NCI-H128 (cell line): ENCODE data around the gene ABCA9.
"Not testable (repeated sequence)": the region's sequence is repeated elsewhere in the genome, so short reads cannot be mapped to it uniquely, and the experiment has no call there.

Source experiments
- DNase-seq: peaks from one replicate; lab custom pipeline; 2025; ENCODE audit not compliant: unreplicated experiment; lab: John Stamatoyannopoulos, UW

The ABCA9 gene

DNA sequence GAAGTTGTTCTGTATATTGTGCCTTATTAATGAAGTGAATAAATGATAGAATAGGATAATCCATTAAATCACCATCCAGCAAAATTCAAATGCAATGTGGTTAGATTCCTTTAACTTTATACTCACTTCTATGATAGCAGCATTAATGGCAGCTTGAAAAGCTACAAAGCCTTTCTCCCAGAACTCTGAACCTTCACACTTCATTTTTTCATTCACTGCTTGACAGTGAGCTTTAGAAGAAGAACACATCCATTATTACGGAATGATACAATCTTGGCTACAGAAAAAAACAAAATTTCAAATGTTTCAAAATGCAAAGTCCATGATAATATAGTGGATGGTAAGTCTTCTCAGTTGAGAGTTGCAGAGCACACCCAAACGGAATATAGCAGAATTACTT, 16.4 kb downstream of the ABCA9 start:
- no peak for DNase-seq

DNA sequence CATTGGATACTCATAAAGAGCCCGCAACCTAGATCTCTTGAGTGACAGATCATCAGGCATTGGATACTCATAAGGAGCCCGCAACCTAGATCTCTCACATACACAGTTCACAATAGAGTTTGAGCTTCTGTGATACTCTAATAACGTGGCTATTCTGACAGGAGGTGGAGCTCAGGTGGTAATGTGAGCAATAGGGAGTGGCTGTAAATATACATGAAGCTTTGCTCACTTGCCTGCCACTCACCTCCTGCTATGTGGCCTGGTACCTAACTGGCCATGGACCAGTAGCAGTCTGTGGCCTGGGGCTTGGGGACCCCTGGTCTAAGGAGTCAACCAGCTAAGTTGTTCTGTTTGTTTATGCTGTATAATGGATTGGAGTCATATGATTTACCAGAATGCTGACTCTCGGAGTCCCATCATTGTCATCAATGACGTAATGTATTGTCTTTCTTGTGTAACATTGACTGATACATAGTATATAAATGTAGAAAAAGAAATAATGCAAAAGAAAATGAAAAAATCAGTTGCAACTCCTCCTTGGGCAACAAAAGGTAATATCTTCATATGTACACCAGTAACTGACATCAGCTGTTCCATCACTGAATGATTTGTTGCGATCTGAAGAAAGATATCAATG, 17.5 kb downstream of the ABCA9 start:
- DNase-seq = no peak

DNA sequence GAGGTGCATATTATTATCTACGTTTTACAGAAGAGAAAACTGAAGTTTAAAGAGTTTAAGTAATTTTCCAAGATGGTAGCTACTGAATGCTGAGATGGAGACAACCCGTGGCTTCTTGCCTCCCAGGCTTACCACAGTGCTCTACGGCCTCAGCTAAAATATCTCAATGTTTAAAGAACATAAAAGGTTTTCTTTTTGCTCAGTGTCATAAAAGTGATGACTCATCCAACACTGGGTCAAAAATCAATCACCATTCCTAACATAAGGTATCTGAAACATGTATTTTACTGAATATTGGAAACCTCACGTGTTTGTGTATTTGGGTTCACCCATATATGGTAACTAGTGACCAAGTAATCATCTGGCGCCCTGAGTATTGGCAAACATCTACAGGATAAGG, 18.4 kb downstream of the ABCA9 start:
- no peak for DNase-seq

DNA sequence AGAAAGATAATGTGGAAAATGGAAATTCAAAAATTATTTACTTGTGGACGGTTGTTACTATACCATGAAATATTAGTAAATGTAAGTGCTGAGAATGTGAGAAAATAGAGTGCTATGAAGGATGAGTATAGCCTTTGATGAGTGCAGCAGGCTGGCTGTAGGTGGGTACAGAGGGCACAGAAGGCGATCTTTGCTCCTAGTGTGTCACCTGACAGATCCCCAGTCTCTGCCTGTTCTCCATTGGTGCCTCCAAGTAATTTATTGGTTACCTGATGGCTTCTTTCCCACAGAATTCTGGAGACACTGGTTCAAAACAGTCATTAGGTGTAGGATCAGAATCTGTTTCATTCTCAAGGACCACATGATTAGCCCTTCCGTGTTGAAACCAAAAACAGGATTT, 28.9 kb downstream of the ABCA9 start:
- no peak for DNase-seq

DNA sequence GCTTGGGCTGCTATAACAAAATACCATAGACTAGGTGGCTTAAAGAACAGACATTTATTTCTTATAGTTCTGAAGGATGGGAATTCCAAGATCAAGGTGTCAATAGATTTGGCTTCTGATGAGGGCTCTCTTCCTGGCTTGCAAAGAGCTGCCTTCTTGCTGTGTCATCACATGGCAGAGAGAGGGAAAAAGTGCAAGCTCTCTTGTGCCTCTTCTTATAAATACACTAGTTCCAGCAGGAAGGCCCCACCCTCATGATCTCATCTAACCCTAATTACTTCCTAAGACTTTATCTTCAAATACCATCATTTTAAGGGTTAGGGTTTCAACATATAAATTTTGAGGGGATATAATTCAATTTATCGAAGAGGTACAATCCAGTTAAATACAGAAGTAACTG, 30.6 kb downstream of the ABCA9 start:
- no peak for DNase-seq

DNA sequence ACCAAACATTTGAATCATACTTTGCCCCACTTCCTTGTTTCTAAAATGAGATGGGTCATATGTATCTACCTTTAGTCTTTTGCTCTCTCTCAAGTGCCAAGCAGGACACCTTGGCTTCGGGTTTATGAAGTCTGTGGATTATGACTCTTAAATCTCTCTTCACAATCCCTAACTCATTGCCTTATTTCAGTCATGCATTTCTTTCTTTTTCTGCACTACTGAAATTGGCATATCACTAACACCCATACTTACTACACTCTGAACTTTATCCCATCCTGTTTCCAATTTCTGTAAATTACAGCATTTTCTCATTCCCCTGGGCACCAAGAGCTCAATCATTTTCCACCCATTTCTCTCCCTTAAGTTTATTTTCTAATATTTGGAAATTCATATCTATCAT, 42.0 kb downstream of the ABCA9 start:
- DNase-seq = no peak

DNA sequence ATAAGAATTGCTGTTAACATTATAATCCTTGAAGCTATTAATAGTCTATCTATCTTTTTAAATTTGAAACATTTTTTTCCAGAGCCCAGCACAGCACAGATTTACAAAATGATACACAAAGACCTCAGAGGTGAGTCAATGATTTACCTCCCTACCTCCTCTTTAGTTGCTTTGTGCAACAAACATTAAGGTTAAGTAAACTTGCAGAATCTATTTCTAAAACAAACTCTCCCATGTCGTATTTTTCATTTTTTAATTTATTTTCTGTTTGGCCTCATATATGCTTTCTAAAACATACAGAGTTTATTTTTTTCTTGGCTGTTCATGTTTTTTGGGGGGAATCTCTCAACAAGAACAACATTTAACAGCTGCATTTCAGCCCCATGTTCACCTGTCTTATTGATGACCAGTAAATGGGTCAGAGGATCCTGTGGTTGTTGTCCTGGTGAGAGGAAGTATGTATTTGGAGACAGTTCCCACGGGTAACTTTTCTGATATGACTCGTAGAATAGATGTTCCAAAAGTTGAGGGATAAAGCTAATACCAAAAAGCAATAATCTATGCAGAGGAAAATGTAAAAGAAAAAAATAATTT, 42.6 kb downstream of the ABCA9 start:
- DNase-seq = no peak

DNA sequence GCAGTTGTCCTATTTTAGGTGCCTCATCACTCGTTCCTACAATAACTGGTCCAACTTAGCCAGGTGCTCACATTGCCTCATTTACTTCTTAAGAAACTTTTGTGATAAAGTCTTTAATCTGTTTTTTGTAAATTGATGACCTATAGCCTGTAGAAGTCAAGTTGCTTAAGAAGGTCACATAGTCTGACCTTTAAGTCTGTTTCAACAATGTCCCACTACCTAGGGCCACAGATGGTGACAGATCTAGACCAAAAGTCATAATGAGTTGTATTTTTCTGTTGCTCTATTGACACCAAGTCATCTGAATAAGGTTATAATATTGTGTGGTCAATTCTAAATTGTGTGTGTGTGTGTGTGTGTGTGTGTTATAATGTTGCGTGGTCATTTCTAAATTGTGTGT, 45.1 kb downstream of the ABCA9 start:
- no peak for DNase-seq

DNA sequence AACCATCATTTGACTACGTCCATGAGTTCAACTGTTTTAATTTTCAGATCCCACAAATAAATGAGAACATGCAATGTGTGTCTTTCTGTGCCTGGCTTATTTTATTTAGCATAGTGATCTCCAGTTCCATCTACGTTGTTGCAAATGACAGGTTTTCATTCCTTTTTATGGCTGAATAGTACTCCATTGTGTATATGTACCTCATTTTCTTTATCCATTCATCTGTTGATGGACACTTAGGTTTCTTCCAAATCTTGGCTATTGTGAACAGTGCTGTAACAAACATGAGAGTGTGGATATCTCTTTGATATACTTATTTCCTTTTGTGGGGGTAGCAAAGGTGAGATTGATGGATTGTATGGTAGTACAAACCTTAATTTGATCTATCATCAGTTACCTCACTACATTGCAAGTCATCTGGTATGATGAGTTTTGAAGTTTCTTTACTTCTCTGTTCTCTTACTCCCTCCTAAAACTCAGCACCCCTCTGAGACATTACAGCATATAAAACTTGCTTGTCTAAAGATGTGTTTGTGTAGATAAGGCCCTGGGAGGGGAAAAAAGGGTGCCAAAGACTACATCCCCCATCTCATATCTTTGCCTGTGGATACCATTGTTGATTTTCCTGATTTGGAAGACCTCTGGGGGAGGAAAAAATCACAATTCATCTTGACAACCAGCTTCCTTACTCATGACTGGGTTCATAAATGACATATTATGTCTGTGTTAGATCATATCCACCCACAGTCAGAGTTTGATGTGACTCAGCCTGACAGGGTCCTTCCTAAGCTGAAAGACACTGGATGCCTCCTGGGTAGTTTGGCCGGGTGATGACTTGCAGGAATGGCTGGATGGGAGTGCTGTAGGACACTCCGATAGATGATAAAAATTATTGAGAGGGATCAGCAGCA, 47.6 kb downstream of the ABCA9 start:
- DNase-seq = no peak

DNA sequence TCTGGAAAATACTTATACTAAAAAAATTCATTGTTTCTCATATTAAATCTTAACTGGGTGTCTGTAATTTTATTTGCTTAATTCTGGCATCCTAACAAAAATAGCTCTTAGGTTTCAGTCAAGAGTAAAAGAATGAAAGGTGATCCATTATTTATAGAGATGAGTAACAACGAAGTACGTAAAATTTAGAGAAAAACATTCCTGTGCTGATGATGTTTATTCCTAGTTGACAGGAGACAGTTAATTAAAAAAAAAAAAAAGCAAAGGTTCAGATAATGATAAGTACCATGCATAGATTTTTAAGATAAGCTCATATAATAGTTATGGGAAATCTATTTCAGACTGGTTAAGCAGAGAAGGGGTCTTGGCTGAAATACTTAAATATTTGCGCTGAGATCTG, 50.8 kb downstream of the ABCA9 start:
- DNase-seq = no peak

DNA sequence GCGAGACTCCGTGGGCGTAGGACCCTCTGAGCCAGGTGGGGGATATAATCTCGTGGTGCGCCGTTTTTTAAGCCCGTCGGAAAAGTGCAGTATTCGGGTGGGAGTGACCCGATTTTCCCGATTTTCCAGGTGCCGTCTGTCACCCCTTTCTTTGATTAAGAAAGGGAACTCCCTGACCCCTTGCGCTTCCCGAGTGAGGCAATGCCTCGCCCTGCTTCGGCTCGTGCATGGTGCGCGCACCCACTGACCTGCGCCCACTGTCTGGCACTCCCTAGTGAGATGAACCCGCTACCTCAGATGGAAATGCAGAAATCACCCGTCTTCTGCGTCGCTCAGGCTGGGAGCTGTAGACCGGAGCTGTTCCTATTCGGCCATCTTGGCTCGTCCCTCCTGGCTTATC, 56.0 kb downstream of the ABCA9 start:
- not testable (repeated sequence) for DNase-seq

DNA sequence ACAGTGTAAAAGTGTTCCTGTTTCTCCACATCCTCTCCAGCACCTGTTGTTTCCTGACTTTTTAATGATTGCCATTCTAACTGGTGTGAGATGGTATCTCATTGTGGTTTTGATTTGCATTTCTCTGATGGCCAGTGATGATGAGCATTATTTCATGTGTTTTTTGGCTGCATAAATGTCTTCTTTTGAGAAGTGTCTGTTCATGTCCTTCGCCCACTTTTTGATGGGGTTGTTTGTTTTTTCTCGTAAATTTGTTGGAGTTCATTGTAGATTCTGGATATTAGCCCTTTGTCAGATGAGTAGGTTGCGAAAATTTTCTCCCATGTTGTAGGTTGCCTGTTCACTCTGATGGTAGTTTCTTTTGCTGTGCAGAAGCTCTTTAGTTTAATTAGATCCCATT, 61.0 kb downstream of the ABCA9 start:
- not testable (repeated sequence) for DNase-seq

DNA sequence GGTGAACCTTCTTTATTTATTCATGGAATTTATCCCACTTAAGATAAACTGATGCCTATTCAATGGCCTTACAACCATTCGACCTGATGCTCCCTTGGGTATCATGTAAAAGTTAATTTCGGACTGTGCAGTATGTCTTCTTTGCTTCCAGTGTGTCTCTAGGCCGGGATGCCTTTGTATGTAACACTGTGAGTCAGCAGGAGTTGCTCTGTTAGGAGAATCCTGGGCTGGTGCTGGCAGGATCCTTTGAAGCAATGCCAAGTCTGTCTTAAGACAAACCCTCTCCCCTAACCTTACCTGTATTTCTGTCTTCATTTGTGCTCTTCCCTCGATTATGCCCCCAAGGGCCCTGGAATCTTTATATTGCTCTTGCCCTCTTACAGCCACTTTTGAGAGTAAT, 67.6 kb downstream of the ABCA9 start:
- no peak for DNase-seq

DNA sequence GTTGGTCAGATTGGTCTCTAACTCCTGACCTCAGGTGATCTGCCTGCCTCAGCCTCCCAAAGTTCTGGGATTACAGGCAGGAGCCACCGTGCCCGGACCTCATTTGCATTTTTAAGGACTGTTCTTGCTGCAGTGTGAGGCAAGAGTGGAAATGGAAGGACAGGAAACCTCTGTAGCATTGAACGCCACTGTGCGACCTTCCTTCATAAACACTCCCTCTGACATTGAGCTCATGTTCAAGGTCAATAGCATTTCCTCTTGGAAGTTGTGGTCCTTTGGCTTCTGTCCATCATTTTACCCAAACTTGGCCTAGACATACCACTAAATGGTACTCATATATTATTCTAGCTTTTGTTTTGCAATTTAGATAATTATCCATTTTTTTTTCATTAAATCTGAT, 72.8 kb downstream of the ABCA9 start:
- no peak for DNase-seq

DNA sequence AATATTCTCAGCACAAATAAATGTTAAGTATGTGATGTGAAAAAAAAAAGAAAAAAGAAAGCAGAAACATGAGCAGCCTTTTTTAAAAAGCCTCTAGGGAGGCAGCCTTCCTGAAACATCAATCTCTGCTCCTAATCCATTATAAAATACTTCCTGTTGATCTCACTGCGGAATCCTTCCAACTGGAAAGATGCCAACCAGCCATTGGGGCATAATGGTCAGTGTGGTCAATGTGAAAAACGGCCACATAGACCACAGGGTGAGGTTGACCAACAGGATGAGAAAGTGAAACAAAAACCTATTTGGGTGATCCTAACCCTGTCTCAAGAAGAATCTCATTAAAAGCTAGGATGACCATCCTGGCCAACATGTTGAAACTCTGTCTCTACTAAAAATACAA, 79.4 kb downstream of the ABCA9 start:
- DNase-seq = no peak

DNA sequence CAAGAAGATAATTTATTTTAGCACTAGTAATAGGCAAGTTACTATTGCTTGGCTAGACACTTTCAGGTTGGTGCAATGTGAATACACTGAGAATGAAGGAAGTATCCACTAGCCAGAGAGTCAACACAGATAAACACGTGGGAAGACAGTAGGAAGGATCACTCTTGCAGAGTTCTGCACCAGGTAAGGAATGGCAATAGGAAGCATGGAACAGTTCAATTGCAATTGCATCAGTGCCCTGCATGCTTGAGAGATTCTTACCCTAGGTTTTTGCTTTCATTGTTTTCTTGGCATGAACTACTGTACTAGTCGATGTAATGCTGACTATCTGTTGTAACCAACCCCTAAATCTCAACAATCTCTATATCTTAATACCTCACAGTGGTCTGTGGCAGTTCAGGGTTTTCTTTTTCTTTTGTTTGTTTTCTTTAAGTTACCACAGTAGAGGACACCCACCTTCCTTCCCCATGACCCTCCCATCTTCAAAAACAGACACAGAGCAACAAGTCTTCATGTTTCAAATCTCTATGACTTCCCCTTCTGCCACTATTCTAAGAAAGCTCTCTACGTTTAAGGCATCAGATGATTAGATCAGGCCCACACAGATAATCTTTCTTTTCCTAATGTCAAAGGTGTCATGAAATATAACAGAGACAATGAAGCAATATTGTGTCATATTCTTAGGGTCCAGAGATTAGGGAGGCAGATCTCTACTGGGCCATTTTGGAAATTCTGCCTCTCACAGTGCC, 87.5 kb downstream of the ABCA9 start:
- DNase-seq = no peak

DNA sequence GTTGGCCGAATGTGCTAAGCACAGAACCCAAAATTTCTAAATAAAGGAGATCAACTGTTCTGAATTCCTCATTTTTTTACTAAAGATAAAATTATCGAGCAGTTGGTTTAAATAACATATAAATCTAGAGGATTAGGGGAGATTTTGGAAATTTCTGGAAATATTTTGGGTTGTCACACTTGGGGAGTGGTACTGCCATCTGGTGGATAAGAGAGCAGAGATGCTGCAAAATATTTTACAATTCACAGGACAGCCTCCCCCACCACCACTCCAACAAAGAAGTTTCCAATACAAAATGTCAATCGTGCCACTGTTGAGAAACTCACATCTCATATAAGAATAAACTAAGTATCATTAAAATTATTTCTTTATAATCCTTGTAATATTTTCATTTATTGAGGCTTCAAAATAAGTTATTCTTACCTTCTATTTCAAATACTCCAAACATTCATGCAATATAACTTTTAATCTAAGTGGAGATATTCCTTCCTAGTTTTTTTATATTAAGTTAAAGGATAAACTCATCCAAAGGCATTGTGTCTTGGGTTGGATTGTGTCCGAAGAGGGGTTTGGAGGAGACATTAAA, 88.5 kb downstream of the ABCA9 start:
- no peak for DNase-seq

DNA sequence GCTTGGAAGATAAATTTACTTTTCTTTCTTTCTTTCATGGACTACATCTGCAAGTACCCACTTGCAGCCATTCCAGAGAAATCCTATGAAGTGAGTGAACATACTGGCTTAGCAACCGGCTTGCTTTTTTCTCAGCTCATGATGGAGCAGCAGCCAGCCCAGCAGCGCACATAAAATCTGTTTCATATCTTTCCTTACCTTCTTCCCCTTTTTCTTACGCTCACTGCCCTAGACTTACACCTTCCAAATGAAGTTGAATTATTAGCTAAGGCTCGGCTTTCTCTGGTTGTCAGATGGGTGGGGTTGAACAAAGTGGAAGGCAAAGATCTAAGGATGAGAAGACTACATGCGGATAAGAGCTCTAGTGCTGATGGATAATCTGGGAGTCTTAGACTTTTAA, 91.6 kb downstream of the ABCA9 start:
- DNase-seq = no peak

DNA sequence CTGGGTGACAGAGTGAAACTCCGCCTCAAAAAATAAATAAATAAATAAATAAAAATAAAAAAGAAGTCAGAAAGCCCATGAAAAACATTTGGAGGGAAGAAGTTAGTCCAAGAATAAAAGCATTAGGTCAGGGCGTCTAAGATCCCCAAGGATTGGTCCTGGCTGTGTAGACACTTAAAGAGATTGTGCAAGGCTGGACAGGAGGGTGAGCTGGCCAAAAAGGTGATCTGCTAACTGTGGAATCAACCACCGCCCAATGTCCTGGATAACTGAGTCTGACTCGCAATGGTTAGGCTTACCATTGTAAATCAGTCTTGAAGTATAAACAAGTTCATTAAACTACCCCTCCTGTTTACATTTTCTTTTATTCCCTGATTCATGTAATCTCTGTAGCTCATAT, 96.8 kb downstream of the ABCA9 start:
- no peak for DNase-seq

DNA sequence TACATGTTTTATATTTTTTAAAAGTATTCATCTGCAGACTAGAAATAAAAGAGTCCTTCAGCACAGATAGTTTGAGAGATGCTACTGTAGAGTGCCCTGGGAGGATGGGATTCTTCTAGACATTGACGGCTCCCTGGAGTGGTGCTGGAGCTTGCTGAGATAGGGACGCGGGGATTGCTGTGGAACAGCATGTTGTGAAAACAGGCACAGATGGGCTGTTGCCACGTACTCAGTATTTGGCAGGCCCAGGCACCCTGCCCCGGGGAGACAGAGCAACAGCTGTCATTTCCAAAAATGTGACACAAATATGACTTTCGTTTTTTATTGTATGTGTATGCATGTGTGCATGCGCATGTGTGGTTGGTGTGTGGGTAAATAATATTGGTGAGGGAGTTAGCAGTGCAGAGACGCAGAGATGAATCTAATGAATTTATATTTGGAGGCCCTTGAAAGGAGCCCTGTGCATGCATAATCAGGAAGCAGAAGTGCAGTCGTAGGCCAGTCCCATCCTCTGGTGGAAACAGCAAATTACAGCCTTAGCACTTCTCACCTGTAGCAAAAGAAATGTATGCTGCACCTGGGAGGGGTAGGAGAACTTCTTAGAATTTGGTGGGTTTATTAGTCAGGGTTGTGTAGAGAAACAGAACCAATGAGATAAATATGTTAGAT, 99.4 kb downstream of the ABCA9 start:
- no peak for DNase-seq

DNA sequence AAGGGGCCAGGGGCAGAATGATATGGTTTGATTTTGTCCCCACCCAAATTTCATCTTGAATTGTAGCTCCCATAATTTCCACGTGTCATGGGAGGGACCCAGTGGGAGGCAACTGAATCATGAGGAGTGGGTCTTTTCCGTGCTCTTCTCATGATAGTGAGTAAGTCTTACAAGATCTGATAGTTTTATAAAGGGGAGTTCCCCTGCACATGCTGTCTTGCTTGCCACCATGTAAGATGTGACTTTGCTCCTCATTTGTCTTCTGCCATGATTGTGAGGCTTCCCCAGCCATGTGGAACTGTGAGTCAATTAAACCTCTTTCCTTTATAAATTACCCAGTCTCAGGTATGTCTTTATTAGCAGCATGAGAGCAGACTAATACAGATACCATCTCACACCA, 101.6 kb downstream of the ABCA9 start:
- DNase-seq = not testable (repeated sequence)
